Skeletal muscle tissue (tissue), 4 donors: ENCODE measurements around the gene STAC2. TPM values are rescaled to one million over a fixed set of nuclear protein-coding genes. Genes with fewer than 3 reads are reported as not detected.
"Not testable (repeated sequence)": the region's sequence is repeated elsewhere in the genome, so short reads cannot be mapped to it uniquely, and the experiment has no call there.

Experiments
- H3K27ac ChIP-seq: one replicate; pipeline ENCODE4 v1.7.0; 2013; ENCODE audit warnings: mild to moderate bottlenecking, low read depth, low read length, inconsistent platforms
- H3K27me3 ChIP-seq, 3 donors: one replicate each; pipeline ENCODE4 v1.7.0; 2013; ENCODE audit warnings: low read length in 3 of 3; ENCODE audit not compliant: control insufficient read depth in 3 of 3, insufficient read depth in 3 of 3
- H3K36me3 ChIP-seq, 3 donors: one replicate each; pipeline ENCODE4 v1.7.0; 2013; ENCODE audit warnings: low read length in 3 of 3; ENCODE audit not compliant: control insufficient read depth in 3 of 3, insufficient read depth in 3 of 3
- H3K4me1 ChIP-seq, 3 donors: one replicate each; pipeline ENCODE4 v1.7.0; 2013; ENCODE audit warnings: low read length in 3 of 3, mild to moderate bottlenecking in 3 of 3; ENCODE audit not compliant: control insufficient read depth in 3 of 3, insufficient read depth in 3 of 3
- H3K4me3 ChIP-seq, 3 donors: one replicate each; pipeline ENCODE4 v1.7.0; 2013; ENCODE audit warnings: low read length in 3 of 3
- H3K9ac ChIP-seq, 3 donors: one replicate each; pipeline ENCODE4 v1.7.0; 2013; ENCODE audit warnings: low read length in 3 of 3, mild to moderate bottlenecking in 3 of 3, moderate library complexity in 2 of 3, low read depth in 1 of 3
- H3K9me3 ChIP-seq, 3 donors: one replicate each; pipeline ENCODE4 v1.7.0; 2013; ENCODE audit warnings: low read length in 3 of 3; ENCODE audit not compliant: control insufficient read depth in 3 of 3
- total RNA-seq: library from RNA; depleted of rRNA; stranded (reverse); fragments of >200 nt; gene quantifications from one replicate; pipeline ENCODE4 v1.2.3, GENCODE V29; 2014
- donor health status: Osteomylitis.

STAC2 gene
- total RNA-seq = not detected

DNA sequence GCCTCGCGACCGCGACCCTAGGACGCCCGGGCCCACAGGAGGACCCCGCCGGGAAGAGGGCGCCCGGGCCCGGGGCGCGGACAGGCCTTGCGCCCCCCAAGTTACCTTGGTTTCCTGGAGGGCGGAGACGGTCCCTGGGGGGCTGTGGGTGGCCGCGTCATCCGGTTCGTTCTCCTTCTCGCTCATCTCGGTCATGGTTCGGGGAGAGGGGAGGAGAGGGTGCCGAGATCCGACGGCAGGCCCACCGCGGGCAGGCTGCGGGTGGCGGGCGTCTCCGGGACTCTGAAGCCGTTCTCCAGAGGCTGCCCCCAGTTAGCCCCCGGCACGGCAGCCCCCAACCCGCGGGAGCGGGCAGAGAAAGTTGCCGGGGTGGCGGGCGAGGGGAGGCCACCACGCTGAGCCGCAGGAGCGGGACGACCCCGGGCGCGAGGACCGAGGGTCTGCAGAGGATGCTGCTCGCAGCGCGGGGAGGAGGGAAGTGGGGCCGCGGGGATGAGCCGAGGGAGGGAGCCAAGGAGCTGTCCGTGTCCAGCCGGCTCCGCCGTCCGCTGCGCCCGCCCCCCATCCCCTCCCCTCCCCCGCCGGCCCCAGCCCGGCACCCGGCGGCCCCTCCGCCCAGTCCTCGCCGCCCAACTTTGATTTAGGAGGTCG, at the start of gene STAC2:
Gene STAC2 (minus strand): TSS at position 638 of the 651 bp plus-strand sequence. CDS start 443 bp downstream, at position 195.
- peak within 1 kb of the TSS in 2 of 3 donors; percentile 29 to 36 for H3K4me3 ChIP-seq
- H3K4me1 ChIP-seq = peaks cover 16 to 29% (median 18%) of the 10 kb centered on the region in 3 donors
- peaks cover 29 to 33% (median 31%) of the 10 kb centered on the region in 3 donors for H3K27me3 ChIP-seq
- no peak within 1 kb of the TSS for H3K9ac ChIP-seq
- no peak within 1 kb of the TSS for H3K27ac ChIP-seq
- no peaks in the 10 kb centered on the region for H3K36me3 ChIP-seq
- no peaks in the 10 kb centered on the region for H3K9me3 ChIP-seq

GRCh38 chr17:39271546-39271945, 45.8 kb upstream of the STAC2 start:
- Histone ChIP-seq H3K36me3 (peaks cover 10 to 20% (median 19%) of the 10 kb centered on the region in 3 donors), H3K27ac (no peak overlapping the region), H3K9me3 (no peaks in the 10 kb centered on the region)

GRCh38 chr17:39270923-39271322, 45.2 kb upstream of the STAC2 start:
- Histone ChIP-seq H3K9ac (no peak overlapping the region), H3K9me3 (no peaks in the 10 kb centered on the region), H3K27me3 (no peaks in the 10 kb centered on the region), H3K27ac (no peak overlapping the region), H3K36me3 (peaks cover 10 to 20% (median 19%) of the 10 kb centered on the region in 3 donors), H3K4me1 (no peaks in the 10 kb centered on the region), H3K4me3 (no peak overlapping the region)

More at GRCh38 chr17:39271546-39271945, 45.8 kb upstream of the STAC2 start:
- H3K4me1 ChIP-seq = no peaks in the 10 kb centered on the region
- H3K4me3 ChIP-seq = no peak overlapping the region
- H3K27me3 ChIP-seq = no peaks in the 10 kb centered on the region
- no peak overlapping the region for H3K9ac ChIP-seq

DNA sequence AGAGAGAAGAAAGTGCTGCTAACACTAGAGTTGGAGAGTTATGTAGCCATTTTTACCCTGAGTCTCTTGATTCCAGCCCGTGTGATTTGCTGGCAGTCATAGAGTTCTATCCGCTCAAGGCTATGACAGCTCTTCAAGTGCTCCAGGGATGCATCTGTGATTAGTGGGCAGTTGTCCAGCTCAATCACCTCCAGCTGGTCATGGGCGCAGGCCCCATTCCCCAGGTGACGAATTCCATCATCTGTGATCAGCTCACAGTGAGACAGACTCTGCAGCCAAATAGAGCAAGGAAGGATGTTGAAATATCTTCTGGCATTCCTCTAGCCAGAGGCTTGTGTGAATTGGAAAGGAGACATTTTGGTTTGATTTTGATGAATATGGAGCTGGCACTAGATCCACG, 38.4 kb upstream of the STAC2 start:
- Histone ChIP-seq H3K4me3 (no peak overlapping the region), H3K9ac (no peak overlapping the region), H3K27ac (no peak overlapping the region), H3K36me3 (peaks cover 24 to 37% (median 28%) of the 10 kb centered on the region in 3 donors), H3K27me3 (no peaks in the 10 kb centered on the region), H3K4me1 (peaks cover 0 to 2% (median 2%) of the 10 kb centered on the region in 3 donors), H3K9me3 (no peaks in the 10 kb centered on the region)

- Histone ChIP-seq H3K9me3 (no peaks in the 10 kb centered on the region), H3K4me3 (no peak overlapping the region), H3K36me3 (peaks cover 19 to 45% (median 39%) of the 10 kb centered on the region in 3 donors), H3K9ac (no peak overlapping the region), H3K4me1 (peaks cover 0 to 2% (median 2%) of the 10 kb centered on the region in 3 donors), H3K27ac (no peak overlapping the region), H3K27me3 (no peaks in the 10 kb centered on the region)
These were observed 35.5 kb upstream of the STAC2 start for GRCh38 chr17:39261286-39261685.

DNA sequence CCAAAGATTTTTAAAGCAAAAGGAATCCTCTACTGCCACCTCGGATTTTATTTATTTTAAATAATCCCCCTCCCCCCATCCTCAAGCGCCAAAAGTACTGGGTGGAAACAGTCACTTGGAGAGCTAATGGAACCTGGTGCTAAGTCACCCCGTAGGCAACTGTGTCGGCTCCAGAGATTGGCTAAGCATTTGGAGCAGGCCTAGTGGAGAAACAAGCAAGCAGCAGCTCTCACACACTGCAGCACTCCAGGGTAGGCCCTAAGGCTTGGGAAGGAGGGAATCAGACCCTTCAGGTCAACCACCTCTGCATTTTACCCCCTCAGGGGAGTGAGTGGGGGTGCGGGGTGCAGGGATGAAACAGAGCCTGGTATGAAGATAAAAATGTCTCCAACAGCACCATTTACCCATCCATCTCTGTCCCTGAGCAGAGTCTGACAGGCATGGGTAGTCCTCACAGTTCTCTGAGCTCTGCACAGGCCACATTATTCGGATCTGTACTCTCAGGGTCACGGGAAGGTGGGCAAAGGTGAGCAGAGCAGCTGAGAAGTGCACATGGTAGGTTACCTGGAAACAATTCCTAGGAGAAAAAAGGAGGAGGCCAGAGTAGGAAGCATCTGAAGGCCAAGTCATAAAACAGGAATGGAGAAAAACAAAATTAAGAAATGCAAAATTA, 27.2 kb upstream of the STAC2 start:
- Histone ChIP-seq H3K27me3 (no peaks in the 10 kb centered on the region), H3K36me3 (peaks cover 4 to 23% (median 11%) of the 10 kb centered on the region in 3 donors), H3K9me3 (no peaks in the 10 kb centered on the region), H3K27ac (no peak overlapping the region), H3K9ac (no peak overlapping the region), H3K4me3 (no peak overlapping the region), H3K4me1 (no peaks in the 10 kb centered on the region)

GRCh38 chr17:39251997-39252396, 26.3 kb upstream of the STAC2 start:
- peaks cover 0 to 15% (median 4%) of the 10 kb centered on the region in 3 donors for H3K36me3 ChIP-seq
- no peaks in the 10 kb centered on the region for H3K4me1 ChIP-seq
- no peaks in the 10 kb centered on the region for H3K27me3 ChIP-seq
- no peak overlapping the region for H3K27ac ChIP-seq
- no peak overlapping the region for H3K9ac ChIP-seq
- H3K4me3 ChIP-seq = no peak overlapping the region
- H3K9me3 ChIP-seq = no peaks in the 10 kb centered on the region

DNA sequence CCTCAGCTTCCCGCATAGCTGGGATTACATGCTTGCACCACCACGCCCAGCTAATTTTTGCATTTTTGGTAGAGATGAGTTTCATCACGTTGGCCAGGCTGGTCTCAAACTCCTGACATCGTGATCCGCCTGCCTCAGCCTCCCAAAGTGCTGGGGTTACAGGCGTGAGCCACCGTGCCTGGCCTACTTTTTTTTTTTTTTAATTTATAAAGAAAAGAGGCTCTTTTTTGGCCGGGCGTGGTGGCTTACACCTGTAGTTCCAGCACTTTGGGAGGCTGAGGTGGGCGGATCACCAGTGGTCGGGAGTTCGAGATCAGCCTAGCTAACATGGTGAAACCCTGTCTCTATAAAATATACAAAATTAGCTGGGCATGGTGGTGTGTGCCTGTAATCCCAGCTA, 24.3 kb upstream of the STAC2 start:
- H3K27ac ChIP-seq, H3K9ac ChIP-seq, H3K4me3 ChIP-seq, H3K9me3 ChIP-seq, H3K27me3 ChIP-seq, H3K4me1 ChIP-seq: not testable (repeated sequence)
- H3K36me3 ChIP-seq = peaks cover 0 to 15% (median 4%) of the 10 kb centered on the region in 3 donors

DNA sequence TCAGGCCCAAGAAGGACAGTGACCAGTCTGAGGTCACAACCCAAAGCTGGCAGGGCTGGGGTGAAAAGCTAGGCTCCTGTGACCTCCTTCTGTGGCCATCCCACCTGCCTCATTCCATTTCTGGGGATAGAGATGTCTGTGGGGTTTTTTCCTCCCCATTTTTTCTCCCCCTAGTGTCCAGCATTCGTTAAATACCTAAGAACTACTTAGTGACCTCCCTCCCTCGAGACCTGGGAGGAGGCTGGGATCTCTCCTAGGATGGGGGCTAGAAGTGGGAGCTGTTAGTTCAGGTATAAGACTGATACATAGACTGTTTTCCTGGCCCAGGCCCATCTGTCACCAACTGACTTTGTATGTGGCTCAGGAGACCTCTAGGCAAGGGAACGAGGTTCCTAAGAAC, 20.5 kb upstream of the STAC2 start:
- Histone ChIP-seq H3K36me3 (no peaks in the 10 kb centered on the region), H3K27ac (no peak overlapping the region), H3K9me3 (no peaks in the 10 kb centered on the region), H3K4me1 (peaks cover 5 to 7% (median 6%) of the 10 kb centered on the region in 3 donors), H3K27me3 (peaks cover 0 to 4% (median 0%) of the 10 kb centered on the region in 3 donors), H3K9ac (no peak overlapping the region), H3K4me3 (no peak overlapping the region)
